Measurements from ENCODE around the gene SMO.

DNA sequence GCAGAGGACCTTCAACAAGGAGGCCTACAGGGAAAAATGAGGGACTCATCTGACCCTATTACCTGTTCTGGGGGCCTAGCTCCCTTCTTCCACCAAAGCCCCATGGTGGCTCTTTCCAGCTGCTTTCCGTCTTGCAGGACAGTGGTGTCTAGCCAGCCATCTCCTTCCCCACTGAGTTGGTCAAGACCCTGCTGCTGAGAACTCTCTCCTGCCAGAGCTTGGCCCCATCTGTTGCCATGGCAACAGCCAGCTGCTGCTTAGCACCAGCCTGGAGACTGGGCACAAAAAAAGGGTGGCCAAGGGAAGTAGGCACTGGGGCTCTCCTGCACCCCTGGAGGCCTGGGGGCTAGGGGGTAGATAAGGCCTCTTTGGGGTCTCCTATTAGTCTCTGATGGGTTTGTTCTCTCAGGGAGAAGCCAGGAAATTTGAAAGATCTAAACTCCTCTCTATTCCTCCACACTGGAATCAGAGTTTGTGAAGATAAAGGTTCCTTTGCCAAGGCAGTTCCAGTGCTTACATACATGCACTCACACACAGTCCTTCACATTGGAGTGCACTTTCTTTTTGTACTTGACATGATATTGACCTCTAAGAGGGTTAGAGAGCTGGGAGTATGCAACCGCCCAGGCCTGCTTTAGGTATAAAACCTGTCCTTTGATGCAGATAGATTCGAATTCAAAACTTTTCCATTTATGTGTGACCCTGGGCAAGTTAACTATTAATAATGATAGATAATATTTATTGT lies 28.1 kb upstream of the SMO start:
- TF ChIP-seq CTCF (conservative IDR thresholded peaks at IDR 0.05; ENCODE audit: low read depth, low read length) (no peak), EZH2 (IDR thresholded peaks at IDR 0.05; ENCODE audit: low read length, unreplicated experiment) (no peak)
